ENCODE measurements around the gene HES2.

The HES2 gene

DNA sequence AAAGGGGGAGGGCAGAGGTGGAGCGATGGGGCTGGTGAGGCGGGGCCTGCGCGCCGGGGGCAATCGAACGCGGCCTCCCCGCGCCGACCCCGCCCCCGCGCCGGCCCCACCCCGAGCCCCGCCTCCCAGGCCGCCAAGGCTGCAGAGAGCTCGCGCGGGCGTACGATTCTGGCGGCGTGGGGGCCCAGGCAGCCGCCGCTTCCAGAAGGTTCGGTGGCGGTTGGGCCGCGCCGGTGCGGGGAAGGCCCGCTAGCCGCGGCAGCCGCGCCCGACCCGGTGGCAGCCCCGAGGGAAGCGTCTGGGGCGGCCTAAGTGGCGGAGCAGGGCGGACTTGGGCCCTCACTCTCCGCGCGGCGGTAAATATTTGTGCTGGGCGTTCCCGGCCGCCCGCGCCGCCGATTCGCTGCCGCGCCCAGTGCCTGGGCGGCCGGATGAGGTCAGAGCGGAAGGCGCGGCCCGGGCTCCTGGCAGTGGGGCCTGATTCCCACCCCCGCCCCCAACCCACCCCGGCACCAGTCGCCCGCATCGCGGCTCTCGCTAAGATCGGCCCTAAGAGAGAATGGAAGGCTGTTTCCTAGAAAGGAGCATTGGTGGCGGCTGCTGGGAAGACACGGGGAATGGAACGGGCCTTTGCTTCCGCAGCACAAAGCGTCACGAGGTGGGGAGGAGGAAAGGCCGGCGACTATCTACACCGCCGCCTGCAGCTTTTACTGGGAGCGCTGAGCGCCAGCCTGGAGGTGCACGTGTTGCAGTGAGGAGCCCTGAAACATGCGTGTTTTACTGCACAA, 26.1 kb downstream of the HES2 start, which contains the start of gene ACOT7:
ACOT7 (minus strand) TSS at position 368 of the 788 bp plus-strand sequence. CDS start 368 bp downstream, outside the sequence.
- Histone ChIP-seq H3K4me1 (ENCODE audit: control insufficient read depth in 1 of 2, insufficient read depth in 1 of 2, low read depth in 1 of 2, low read length in 1 of 2) (peaks cover 17 to 21% of the 10 kb centered on the region in 2 experiments), H3K36me3 (no peaks in the 10 kb centered on the region), H3K27me3 (peaks cover 65% of the 10 kb centered on the region), H3K9me3 (no peaks in the 10 kb centered on the region), H3K4me3 (ENCODE audit: low read depth in 1 of 2, low read length in 1 of 2) (peak within 1 kb of the TSS; percentile 53 to 65), H3K27ac (peak within 1 kb of the TSS; percentile 69)
- TF ChIP-seq, protein P1, sequence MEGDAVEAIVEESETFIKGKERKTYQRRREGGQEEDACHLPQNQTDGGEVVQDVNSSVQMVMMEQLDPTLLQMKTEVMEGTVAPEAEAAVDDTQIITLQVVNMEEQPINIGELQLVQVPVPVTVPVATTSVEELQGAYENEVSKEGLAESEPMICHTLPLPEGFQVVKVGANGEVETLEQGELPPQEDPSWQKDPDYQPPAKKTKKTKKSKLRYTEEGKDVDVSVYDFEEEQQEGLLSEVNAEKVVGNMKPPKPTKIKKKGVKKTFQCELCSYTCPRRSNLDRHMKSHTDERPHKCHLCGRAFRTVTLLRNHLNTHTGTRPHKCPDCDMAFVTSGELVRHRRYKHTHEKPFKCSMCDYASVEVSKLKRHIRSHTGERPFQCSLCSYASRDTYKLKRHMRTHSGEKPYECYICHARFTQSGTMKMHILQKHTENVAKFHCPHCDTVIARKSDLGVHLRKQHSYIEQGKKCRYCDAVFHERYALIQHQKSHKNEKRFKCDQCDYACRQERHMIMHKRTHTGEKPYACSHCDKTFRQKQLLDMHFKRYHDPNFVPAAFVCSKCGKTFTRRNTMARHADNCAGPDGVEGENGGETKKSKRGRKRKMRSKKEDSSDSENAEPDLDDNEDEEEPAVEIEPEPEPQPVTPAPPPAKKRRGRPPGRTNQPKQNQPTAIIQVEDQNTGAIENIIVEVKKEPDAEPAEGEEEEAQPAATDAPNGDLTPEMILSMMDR (IDR thresholded peaks at IDR 0.05) = no peak

DNA sequence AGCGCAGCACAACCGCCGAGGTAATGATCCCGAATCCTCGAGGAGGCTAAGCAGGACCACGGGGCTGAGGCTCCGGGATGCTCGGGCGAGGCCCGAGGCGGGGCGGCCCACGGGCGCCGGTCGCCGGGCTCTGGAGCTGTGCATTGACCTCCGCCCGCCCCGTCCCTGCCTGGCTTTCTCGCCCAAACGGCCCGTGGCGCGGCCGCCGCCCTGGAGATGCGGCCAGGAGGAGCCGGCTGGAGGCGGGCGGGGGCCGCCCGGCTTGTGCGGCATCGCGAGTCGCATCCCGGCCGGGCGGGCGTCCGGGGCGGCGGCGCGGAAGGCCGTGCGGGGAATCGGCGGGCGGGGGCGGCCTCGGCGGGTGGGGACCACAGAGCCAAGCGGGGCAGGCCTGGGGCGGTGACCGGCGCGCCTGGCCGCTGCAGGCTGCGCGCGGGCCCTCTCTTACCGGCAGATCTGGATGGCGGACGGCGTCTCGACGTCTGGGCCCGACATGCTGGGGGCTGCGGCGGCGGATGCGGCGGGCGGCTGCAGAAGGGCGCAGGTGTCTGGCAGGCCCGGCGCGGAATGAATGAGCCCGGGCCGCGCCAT, 26.8 kb downstream of the HES2 start:
- peaks cover 65% of the 10 kb centered on the region for H3K27me3 ChIP-seq
- peaks cover 17 to 21% of the 10 kb centered on the region in 2 experiments for H3K4me1 ChIP-seq (ENCODE audit: control insufficient read depth in 1 of 2, insufficient read depth in 1 of 2, low read depth in 1 of 2, low read length in 1 of 2)
- no peaks in the 10 kb centered on the region for H3K9me3 ChIP-seq
- no peak overlapping the region for H3K27ac ChIP-seq
- no peaks in the 10 kb centered on the region for H3K36me3 ChIP-seq
- TF ChIP-seq, protein P1 (IDR thresholded peaks at IDR 0.05) = no peak
- H3K4me3 ChIP-seq (ENCODE audit: low read depth in 1 of 2, low read length in 1 of 2) = peak overlapping the region; percentile 25 to 65

DNA sequence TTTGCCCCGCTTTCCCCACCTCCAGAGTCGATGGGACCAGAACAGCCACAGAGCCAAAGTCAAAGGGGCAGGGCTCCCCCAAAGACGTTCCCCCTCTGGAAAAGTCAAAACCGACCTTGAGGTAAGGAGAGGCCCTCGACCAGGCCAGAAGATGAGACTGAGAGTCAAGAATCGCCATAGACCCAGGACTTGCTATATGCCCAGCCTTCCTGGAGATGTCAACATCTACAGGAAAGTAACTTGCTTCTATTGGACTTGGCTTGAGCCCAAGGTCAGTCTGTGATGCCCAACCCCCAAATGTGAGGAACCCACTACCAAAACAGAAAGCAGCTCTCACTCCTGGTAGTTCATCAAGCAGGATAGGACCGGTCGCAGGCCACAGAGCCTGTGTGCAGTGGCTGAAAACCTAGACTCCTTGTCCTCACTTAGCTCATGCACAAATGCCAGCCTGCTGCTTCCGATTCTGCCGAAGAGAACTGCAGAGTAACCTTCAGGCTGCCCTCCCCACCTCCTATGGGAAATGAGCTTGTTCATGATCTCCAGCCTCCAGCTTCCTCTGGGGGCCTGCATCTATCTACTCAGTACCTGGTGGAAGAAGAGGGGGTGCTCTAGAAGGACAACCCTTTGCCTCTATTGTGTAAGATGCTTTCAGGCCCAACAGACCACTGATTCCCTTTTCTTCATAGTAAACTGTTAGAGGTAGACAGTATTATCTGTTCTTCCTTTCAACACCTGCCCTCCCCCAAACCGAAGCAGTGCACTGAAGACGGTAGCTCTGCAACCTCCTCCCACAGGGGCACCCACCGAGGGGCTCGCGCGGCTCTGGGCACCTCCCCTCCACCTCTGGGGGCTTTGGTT, 27.5 kb downstream of the HES2 start:
- peaks cover 58% of the 10 kb centered on the region for H3K27me3 ChIP-seq
- TF ChIP-seq, protein P1 (IDR thresholded peaks at IDR 0.05) = no peak
- H3K36me3 ChIP-seq = no peaks in the 10 kb centered on the region
- peak overlapping the region in 1 of 2 experiments; percentile 25 for H3K4me3 ChIP-seq (ENCODE audit: low read depth in 1 of 2, low read length in 1 of 2)
- H3K9me3 ChIP-seq = no peaks in the 10 kb centered on the region
- H3K27ac ChIP-seq = no peak overlapping the region
- peaks cover 17 to 21% of the 10 kb centered on the region in 2 experiments for H3K4me1 ChIP-seq (ENCODE audit: control insufficient read depth in 1 of 2, insufficient read depth in 1 of 2, low read depth in 1 of 2, low read length in 1 of 2)

DNA sequence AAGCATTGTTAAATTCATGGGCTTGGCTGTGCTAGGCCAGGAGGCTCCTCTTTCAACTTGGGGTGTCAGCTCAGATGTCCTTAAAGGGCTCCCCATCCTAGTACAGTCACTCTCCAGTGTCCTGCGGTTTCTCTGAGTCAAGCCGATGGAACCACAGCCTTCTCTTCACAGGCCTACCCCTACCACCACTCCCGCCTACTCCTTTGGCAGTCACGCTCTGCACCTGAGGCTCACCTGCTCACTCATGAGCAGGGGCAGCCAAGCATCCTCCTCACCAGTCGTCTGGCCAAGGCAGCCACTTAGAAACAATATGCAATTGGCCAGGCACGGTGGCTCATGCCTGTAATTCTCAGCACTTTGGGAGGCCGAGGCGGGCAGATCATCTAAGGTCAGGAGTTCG, 29.7 kb downstream of the HES2 start:
- TF ChIP-seq, protein P1 (IDR thresholded peaks at IDR 0.05) = no peak
- H3K9me3 ChIP-seq = no peaks in the 10 kb centered on the region
- H3K4me1 ChIP-seq (ENCODE audit: control insufficient read depth in 1 of 2, insufficient read depth in 1 of 2, low read depth in 1 of 2, low read length in 1 of 2) = peaks cover 17 to 21% of the 10 kb centered on the region in 2 experiments
- no peak overlapping the region for H3K27ac ChIP-seq
- H3K4me3 ChIP-seq (ENCODE audit: low read depth in 1 of 2, low read length in 1 of 2) = no peak overlapping the region
- H3K27me3 ChIP-seq = peaks cover 41% of the 10 kb centered on the region
- no peaks in the 10 kb centered on the region for H3K36me3 ChIP-seq

DNA sequence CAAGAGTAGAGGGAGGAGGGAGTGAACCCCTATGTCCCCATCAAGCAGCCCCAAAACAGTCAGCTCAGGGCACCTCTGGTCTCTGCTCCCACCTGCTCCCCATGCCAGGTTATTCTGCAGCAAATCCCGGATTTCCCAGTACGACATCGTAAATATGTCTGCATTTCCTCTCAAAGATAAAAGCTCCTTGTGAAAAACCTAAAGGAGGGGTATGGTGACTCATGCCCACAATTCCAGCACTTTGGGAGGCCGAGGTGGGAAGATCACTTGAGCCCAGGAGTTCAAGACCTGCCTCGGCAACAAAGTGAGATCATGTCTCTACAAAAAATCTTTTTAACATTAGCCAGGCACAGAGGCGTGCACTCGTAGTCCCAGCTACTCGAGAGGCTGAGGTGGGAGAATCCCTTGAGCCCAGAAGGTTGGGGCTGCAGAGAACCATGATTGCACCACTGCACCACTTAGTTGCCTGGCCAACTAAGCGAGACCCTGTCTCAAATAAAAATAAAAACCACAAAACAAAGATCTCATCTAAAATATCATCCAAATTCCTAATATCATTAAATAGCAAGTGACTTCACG, 33.3 kb downstream of the HES2 start:
- peaks cover 9% of the 10 kb centered on the region for H3K27me3 ChIP-seq
- H3K4me1 ChIP-seq (ENCODE audit: control insufficient read depth in 1 of 2, insufficient read depth in 1 of 2, low read depth in 1 of 2, low read length in 1 of 2) = no peaks in the 10 kb centered on the region
- H3K9me3 ChIP-seq = no peaks in the 10 kb centered on the region
- TF ChIP-seq, protein P1 (IDR thresholded peaks at IDR 0.05) = no peak
- no peak overlapping the region for H3K4me3 ChIP-seq (ENCODE audit: low read depth in 1 of 2, low read length in 1 of 2)
- H3K27ac ChIP-seq = no peak overlapping the region
- H3K36me3 ChIP-seq = no peaks in the 10 kb centered on the region
